ENCODE results near the gene LEPROT.

The LEPROT gene

DNA sequence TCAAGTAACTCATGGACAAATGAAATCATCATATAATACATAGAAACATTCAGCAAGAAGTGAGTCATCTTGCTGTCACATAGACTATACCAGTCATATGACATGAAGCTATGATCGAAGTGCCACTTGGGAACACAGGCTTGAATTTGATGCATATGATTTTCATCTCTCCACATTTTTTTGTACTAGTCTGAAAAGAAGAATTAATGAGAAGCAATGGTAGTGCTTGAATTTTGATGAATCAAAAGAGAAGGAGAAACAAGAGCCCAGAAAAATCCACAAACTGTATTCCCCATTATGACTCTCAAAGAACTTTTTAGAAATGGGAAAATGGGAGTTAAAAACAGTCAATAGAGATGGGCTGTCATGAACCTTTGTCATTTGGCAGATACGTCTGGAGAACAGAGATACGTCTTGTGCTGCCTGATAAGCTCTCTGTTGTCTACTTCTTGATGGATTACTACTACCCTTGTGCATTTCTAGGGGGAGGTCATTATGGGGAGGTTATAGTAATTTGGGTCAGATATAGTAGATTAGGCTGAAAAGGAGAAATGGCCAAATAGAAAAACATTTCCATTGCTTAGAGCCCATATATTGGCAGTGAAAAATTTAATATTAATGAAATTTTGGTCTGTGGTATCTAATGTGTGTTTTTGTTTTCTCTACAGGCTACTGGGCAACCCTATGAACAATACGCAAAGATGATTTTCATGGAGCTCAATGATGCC is 8.0 kb upstream of the LEPROT start:
- DNase-seq (ENCODE audit: low spot score), result no peak

- no peak for DNase-seq (ENCODE audit: low spot score)
These were observed 7.5 kb upstream of the LEPROT start for GRCh38 chr1:65412984-65413375.

DNA sequence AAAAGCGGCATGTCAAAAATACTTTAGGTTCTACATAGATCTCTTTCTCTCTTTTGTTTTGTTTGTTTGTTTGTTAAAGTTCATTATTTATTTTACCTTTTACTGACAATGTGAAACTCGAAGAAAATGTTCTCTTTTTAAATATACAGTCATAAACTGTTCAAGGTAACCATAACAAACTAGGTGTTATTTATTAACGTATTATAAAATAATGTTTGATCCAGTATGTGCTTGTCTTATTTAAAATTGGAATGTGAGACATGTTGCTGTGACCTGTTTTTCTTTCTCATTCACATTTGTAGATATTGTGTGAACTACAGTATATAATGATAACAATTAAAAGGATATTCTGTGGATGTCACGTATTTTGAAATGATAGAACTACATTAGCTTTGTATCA is 5.9 kb upstream of the LEPROT start:
- no peak for DNase-seq (ENCODE audit: low spot score)

DNA sequence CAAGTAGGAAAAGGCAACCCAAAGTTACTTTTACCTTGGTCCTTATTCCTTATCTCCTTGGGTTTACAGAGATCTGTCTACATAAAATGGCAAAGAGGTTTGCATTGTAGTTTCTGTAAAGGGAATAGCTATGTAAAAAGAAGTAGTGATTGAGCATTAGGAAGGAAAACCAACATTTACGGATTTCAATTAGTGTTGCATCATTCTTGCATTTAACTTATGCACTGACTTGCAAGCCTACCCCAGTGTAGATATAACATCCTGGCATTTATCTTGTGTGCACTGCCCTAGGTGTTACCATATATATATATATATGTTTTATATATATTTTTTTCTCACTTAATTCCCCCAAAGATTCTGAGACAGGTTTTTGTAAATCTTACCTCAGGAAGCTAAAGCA is 3.7 kb upstream of the LEPROT start:
- no peak for DNase-seq (ENCODE audit: low spot score)

GRCh38 chr1:65417729-65418128 is 2.7 kb upstream of the LEPROT start:
- no peak for DNase-seq (ENCODE audit: low spot score)

DNA sequence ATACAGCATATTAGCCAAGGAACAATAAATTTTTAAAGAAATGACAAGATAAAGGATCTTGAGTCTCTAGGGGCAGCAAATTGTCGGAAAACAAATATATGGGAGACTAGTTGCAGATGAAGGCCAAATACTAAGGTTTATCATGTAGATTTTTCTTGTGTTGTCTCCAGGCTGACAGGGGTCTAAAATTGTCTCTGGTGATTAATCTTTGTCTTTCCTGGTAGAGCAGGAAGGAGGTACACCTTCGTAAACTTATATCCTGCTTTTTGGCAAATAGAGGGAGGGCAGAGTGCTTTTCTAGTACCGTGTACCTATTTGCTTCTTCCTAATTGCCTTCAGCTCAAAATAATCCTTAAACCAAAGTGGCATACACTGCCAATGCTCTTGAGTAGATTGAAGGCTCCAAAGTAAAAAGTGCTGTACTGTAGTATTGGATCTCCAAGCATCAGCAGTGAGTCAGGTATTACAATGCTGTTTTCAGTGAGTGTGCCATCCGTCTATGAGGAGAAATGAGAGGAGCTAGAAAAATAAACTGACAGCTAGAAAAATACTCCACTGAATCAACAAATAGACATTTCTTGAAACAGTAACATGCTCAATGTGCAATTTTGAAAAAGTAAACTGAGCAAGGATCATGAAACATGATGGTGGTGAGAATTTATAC is 1.8 kb upstream of the LEPROT start:
- DNase-seq (ENCODE audit: low spot score), result no peak

GRCh38 chr1:65419681-65420589 is 533 bp upstream of the LEPROT start:
- peak; percentile 97 for DNase-seq (ENCODE audit: low spot score)

DNA sequence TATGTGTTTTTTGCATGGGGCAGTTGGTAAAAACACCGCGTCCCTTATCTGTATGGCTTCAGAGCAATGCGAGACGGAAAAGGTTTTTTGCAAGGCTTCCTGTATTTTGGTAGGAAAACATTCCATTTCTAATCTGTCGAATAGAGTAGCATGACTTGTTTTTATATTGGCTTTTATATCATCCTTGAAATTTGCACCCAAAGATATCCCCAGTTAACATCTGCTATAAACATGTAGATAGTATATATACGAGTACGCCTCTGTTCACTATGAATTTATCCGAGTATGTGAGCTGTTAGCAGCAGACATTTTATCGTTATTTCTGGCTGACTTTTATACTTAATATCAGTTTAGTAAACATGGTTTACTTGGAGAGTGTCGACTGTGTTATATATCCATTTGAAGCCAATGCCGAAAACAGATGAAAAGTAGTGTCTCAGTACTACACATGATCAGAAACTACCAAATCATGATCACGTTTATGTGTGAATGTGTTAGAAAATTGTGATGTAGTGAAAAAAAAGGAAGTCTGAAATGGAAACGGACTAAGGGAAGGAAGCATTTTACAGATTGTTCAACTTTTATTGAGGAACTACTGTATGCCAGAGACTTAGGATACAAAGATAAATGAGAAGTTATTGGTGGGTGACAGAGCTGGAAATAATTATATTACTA is 1.0 kb downstream of the LEPROT start:
- DNase-seq (ENCODE audit: low spot score), result no peak

- no peak for DNase-seq (ENCODE audit: low spot score)
These were observed 2.1 kb downstream of the LEPROT start for GRCh38 chr1:65422241-65423203.

- no peak for DNase-seq (ENCODE audit: low spot score)
These were observed 3.6 kb downstream of the LEPROT start for GRCh38 chr1:65423884-65424572.

- DNase-seq (ENCODE audit: low spot score), result no peak
These were observed 4.1 kb downstream of the LEPROT start for GRCh38 chr1:65424573-65424889.

DNA sequence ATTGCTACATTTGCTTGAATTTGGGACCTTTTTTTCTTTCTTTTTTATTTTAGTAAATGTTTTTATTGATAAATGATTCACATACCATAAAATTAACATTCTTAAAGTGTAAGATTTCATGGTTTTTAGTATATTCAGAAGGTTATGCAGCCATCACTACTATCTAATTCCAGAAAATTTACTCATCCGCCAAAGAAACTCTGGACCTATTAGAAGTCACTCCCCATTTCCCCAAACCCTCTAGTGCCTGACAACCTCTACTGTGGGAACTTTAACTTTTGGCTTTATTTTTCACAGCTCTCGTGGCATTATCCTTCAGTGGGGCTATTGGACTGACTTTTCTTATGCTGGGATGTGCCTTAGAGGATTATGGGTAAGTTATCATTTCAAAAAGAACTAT is 4.5 kb downstream of the LEPROT start:
- DNase-seq (ENCODE audit: low spot score), result no peak

GRCh38 chr1:65425697-65426096 is 5.2 kb downstream of the LEPROT start:
- DNase-seq (ENCODE audit: low spot score), result no peak

GRCh38 chr1:65429078-65429477 is 8.6 kb downstream of the LEPROT start:
- DNase-seq (ENCODE audit: low spot score), result no peak

GRCh38 chr1:65429806-65430205 is 9.3 kb downstream of the LEPROT start:
- no peak for DNase-seq (ENCODE audit: low spot score)

DNA sequence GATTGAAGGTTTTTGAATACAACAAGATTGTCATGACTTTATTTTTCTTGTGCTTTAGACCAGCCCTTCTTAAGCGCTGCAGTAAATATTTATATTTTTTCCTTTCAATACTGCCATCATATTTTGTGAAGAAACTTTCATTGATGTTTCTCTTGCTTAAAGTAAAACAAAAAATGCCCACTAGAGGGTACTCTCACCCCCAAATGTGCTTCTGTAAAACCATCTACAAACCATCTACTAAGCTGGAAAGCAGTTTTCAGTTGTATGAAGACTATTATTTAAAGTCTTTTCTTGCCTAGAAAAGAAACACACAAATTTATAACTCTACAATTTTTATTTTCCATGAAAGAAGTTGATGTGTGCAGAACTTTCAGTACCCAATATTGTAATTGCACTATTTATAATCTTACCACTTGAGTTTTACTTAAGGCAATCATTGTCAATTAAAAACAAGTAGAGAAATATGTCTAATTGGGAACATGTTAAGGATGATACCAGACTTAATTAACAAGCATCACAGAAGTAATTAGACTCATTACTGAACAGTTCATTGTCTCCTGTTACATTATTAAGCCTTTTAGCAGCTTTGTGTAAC is 10.7 kb downstream of the LEPROT start:
- DNase-seq (ENCODE audit: low spot score), result peak; percentile 66

DNA sequence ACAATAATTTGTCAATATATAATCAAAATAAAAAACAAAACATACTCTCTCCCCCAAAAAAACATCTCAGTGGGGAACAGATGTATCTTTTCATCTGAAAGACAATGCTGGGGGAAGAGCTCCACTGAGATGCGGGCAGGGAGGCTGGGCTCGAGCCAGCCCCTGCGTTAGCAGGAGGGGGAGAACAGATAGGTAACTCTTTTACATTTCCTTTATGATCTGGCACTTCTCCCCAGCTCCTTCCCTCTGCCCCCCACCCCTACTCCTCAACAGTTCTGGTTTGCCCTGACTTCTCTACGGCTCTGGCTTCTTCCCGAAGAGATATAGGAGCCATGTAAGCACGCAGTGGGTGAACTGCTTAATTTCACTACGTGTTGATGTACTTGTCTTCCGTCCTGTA is 12.4 kb downstream of the LEPROT start:
- no peak for DNase-seq (ENCODE audit: low spot score)

GRCh38 chr1:65434255-65434654 is 13.8 kb downstream of the LEPROT start:
- no peak for DNase-seq (ENCODE audit: low spot score)

DNA sequence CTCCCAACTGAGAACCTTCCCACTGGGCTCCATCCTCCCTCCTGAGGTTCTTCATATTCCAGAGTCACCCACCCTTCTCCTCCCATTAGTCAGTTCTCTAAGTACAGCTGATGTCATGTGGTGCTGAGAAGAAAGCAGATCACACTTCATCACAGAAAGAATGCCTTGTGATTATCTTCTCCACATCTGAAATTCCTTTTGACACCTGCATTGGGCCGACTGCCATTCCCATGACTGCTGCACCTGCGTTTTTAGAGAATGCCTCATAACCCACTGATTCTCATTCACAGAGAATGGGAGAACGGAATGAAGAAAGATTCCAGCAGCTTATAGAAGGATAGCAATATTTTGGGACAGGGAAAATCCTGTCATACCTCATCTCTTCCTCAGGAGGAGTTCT is 14.3 kb downstream of the LEPROT start:
- no peak for DNase-seq (ENCODE audit: low spot score)

DNA sequence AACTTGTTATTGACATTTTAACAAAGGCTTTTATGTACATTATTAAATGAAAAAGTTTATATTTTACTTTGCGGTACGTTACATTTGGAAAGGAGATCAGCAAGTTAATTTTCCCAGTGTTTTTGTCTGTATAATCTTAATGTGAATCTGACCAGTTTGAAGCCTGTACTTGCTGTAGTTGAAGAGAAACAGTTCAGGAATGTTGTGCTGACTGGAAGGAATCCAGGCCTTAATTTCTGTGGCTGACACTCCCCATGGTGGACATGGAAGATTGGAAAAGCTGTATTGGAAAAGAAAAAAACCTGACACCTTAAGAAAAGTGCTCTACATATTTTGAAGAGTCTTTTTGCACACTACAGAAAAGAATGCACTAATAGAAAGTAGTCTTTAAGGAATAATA is 15.5 kb downstream of the LEPROT start:
- DNase-seq (ENCODE audit: low spot score), result no peak

Measured in globus pallidus (tissue), 1 donor.